B cell (primary cell): ENCODE data around the gene TMEM38A. TPM values are rescaled to one million over a fixed set of nuclear protein-coding genes. Genes with fewer than 3 reads are reported as not detected.
A peak's percentile ranks its signal among the peaks of the same experiment; 100 is the strongest.

ENCODE experiments used
- ATAC-seq: fragments of 200-7000 bp; cut with Tn5 transposase; one replicate; pipeline ENCODE4 v1.10.0; 2021; ENCODE audit warnings: low read depth, mild to moderate bottlenecking, moderate number of reproducible peaks, moderate library complexity
- CTCF ChIA-PET: fragments of 350-600 bp; sonication (Branson Sonifier 250); formaldehyde crosslinking; loops from one replicate; lab custom pipeline; 2021; ENCODE audit warnings: antibody characterized with exemption, inconsistent platforms; lab: Charles Lee
- POLR2A ChIA-PET: fragments of 350-600 bp; sonication (Branson Sonifier 250); formaldehyde crosslinking; loops from one replicate; lab custom pipeline; 2021; ENCODE audit warnings: antibody characterized with exemption; lab: Charles Lee
- DNase-seq: peaks from one replicate; pipeline ENCODE4 v3.0.0; 2013
- H2AFZ ChIP-seq: 2 replicates; pipeline ENCODE4 v1.6.1; 2012; ENCODE audit warnings: mild to moderate bottlenecking, low read depth, low read length; ENCODE audit not compliant: insufficient read depth, poor library complexity, severe bottlenecking
- H3K27ac ChIP-seq, 2 donors: 1 replicate in 1 of 2; 2 replicates in 1 of 2; pipeline ENCODE4 v1.5.1; 2012 to 2013; ENCODE audit warnings: low read length in 2 of 2, mild to moderate bottlenecking in 2 of 2, moderate library complexity in 1 of 2
- H3K27me3 ChIP-seq, 4 experiments: fragments of 200-600 bp in 1 of 4; sonication (generic) in 1 of 4; replicated peaks in 1 of 4; 1 replicate in 2 of 4; 2 replicates in 2 of 4; pipeline versions ENCODE4 v1.6.1 to v1.7.0; 2013 to 2016; ENCODE audit warnings: low read length in 3 of 4, mild to moderate bottlenecking in 2 of 4, mixed read lengths in 1 of 4, moderate library complexity in 1 of 4; ENCODE audit not compliant: insufficient read depth in 4 of 4, control insufficient read depth in 3 of 4; ENCODE audit errors: control extremely low read depth in 1 of 4
- H3K36me3 ChIP-seq, 2 experiments: replicated peaks in 1 of 2; 1 replicate in 1 of 2; 2 replicates in 1 of 2; pipeline versions ENCODE4 v1.6.1 to v1.7.1; 2013; ENCODE audit warnings: low read length in 1 of 2; ENCODE audit not compliant: insufficient read depth in 2 of 2, control insufficient read depth in 1 of 2; ENCODE audit errors: control extremely low read depth in 1 of 2, extremely low read depth in 1 of 2
- H3K4me1 ChIP-seq, 2 donors: fragments of 200-600 bp in 1 of 2; sonication (generic) in 1 of 2; 1 replicate in 1 of 2; 2 replicates in 1 of 2; pipeline versions ENCODE4 v1.5.1 to v1.6.1; 2013 to 2017; ENCODE audit warnings: low read length in 2 of 2; ENCODE audit not compliant: control insufficient read depth in 2 of 2, insufficient read depth in 2 of 2
- H3K4me2 ChIP-seq: replicated peaks from 2 replicates; pipeline ENCODE3; 2012; ENCODE audit warnings: mild to moderate bottlenecking, low read depth, low read length; ENCODE audit not compliant: poor library complexity, severe bottlenecking
- H3K4me3 ChIP-seq, 5 experiments: fragments of 200-600 bp in 1 of 5; sonication (generic) in 1 of 5; 1 replicate in 3 of 5; 2 replicates in 2 of 5; pipeline versions ENCODE4 v1.5.1 to v1.7.0; 2011 to 2016; ENCODE audit warnings: low read length in 4 of 5, mild to moderate bottlenecking in 4 of 5, low read depth in 2 of 5, control low read depth in 1 of 5, moderate library complexity in 1 of 5; ENCODE audit not compliant: insufficient read depth in 1 of 5; ENCODE audit errors: control extremely low read depth in 1 of 5, extremely low read depth in 1 of 5
- H3K79me2 ChIP-seq: fragments of 200-600 bp; sonication (generic); one replicate; pipeline ENCODE4 v1.6.0; 2016; ENCODE audit warnings: low read length; ENCODE audit not compliant: control insufficient read depth, insufficient read depth
- H3K9ac ChIP-seq: fragments of 200-600 bp; sonication (generic); 2 replicates; pipeline ENCODE4 v1.6.1; 2017; ENCODE audit warnings: mild to moderate bottlenecking, low read length, moderate library complexity
- H3K9me3 ChIP-seq, 3 donors: one replicate each; pipeline versions ENCODE4 v1.6.1 to v1.7.1; 2013; ENCODE audit warnings: low read length in 2 of 3; ENCODE audit not compliant: control insufficient read depth in 2 of 3, insufficient read depth in 1 of 3; ENCODE audit errors: control extremely low read depth in 1 of 3
- H4K20me1 ChIP-seq: 2 replicates; pipeline ENCODE4 v1.6.0; 2012; ENCODE audit warnings: mild to moderate bottlenecking, low read length; ENCODE audit not compliant: insufficient read depth, control insufficient read depth, poor library complexity, severe bottlenecking
- H3K27ac Mint-ChIP-seq: one replicate; pipeline ENCODE4 v1.8.0; 2021; ENCODE audit warnings: mixed read lengths
- H3K27me3 Mint-ChIP-seq: one replicate; pipeline ENCODE4 v1.8.0; 2021; ENCODE audit warnings: mixed read lengths
- H3K4me1 Mint-ChIP-seq: one replicate; pipeline ENCODE4 v1.8.0; 2021; ENCODE audit warnings: mixed read lengths
- H3K4me3 Mint-ChIP-seq: one replicate; pipeline ENCODE4 v1.8.0; 2021; ENCODE audit warnings: mixed read lengths
- H3K9me3 Mint-ChIP-seq: one replicate; pipeline ENCODE4 v1.8.0; 2022; ENCODE audit warnings: mixed read lengths; ENCODE audit not compliant: insufficient read depth
- CTCF ChIP-seq: fragments of 200-600 bp; IDR thresholded peaks from one replicate; pipeline ENCODE4 v1.8.0; 2022; ENCODE audit warnings: antibody characterized with exemption, mild to moderate bottlenecking
- EZH2 ChIP-seq: IDR thresholded peaks from 2 replicates; pipeline ENCODE4 v1.6.1; 2012; ENCODE audit warnings: borderline replicate concordance, low read depth, mild to moderate bottlenecking, moderate library complexity, low read length; ENCODE audit not compliant: insufficient read depth, poor library complexity, severe bottlenecking
- WGBS: methylation state at CpG from one replicate; pipeline ENCODE4 v1.1.5; 2013; ENCODE audit warnings: missing lambda C conversion rate; ENCODE audit not compliant: insufficient coverage; 5-methylcytosine and 5-hydroxymethylcytosine counted together
- intact Hi-C: fragments of 100-400 bp; cut with micrococcal nuclease; formaldehyde crosslinking; loops from one replicate; pipeline ENCODE4 v1.10.0; 2022
- polyA plus RNA-seq: library from polyadenylated mRNA; depleted of rRNA; stranded (reverse); fragments of >200 nt; gene quantifications from 2 replicates; pipeline ENCODE4 v1.2.3, GENCODE V29; 2012
- total RNA-seq, 2 donors: library from RNA; stranded (reverse); fragments of 120-200 nt in 1 of 2; gene quantifications; 1 replicate in 1 of 2; 2 replicates in 1 of 2; pipeline versions ENCODE4 v1.2.3 to v1.2.4, GENCODE V29; 2013 to 2022

The TMEM38A gene
- total and polyA plus RNA-seq, 2 donors (not counting 1 experiment from before 2014, with no cell fraction given) = 5.7 to 7.1 TPM

GRCh38 chr19:16657384-16657783 lies 3.6 kb upstream of the TMEM38A start:
- DNase-seq = no peak
- H3K79me2 ChIP-seq = peaks cover 79% of the 10 kb centered on the region
- H2AFZ ChIP-seq = no peak overlapping the region
- intact Hi-C loops = no loop called here
- H3K36me3 ChIP-seq = peaks cover 12 to 65% of the 10 kb centered on the region in 2 experiments
- ChIA-PET CTCF (no interaction called here), POLR2A (no interaction called here)
- TF ChIP-seq CTCF (no peak), EZH2 (no peak)
- 89% methylated on average over 3 of the region's 5 CpGs for WGBS
- no peaks in the 10 kb centered on the region for H3K9me3 ChIP-seq
- H3K27ac Mint-ChIP-seq = no peak overlapping the region
- no peak overlapping the region for H3K9ac ChIP-seq
- no peak for ATAC-seq
- no peak overlapping the region for H3K4me2 ChIP-seq
- H3K27me3 ChIP-seq = no peaks in the 10 kb centered on the region
- no peak overlapping the region for H3K4me3 ChIP-seq
- peaks cover 40% of the 10 kb centered on the region for H3K4me1 Mint-ChIP-seq
- H3K4me1 ChIP-seq = peaks cover 21 to 38% of the 10 kb centered on the region in 2 donors
- no peaks in the 10 kb centered on the region for H3K9me3 Mint-ChIP-seq
- no peak overlapping the region for H3K27ac ChIP-seq
- peaks cover 71% of the 10 kb centered on the region for H4K20me1 ChIP-seq
- peak overlapping the region; percentile 5 for H3K4me3 Mint-ChIP-seq
- H3K27me3 Mint-ChIP-seq = no peaks in the 10 kb centered on the region

- Mint-ChIP-seq H3K9me3 (no peaks in the 10 kb centered on the region), H3K27ac (peak overlapping the region; percentile 97), H3K4me3 (peak overlapping the region; percentile 99), H3K27me3 (no peaks in the 10 kb centered on the region), H3K4me1 (peaks cover 46% of the 10 kb centered on the region)
- no peak for DNase-seq
- peak overlapping the region; percentile 84 for H3K9ac ChIP-seq
- TF ChIP-seq EZH2 = no peak
- no peak for TF ChIP-seq CTCF
- intact Hi-C loops = loop anchor here (1.0 kb wide), 1 partner anchor 117 kb away; the partner anchor contains the start of gene CHERP
- H2AFZ ChIP-seq = peak overlapping the region; percentile 94
- CTCF ChIA-PET = interaction anchor here (1.2 to 1.9 kb wide), 2 partner anchors 32 to 75 kb away, joined by 3 to 7 read pairs; partner anchors contain the start of gene MED26
- peaks cover 51% of the 10 kb centered on the region for H4K20me1 ChIP-seq
- ATAC-seq = no peak
- peak overlapping the region; percentile 70 to 79 for H3K27ac ChIP-seq
- peak overlapping the region; percentile 17 to 84 (median 68) for H3K4me3 ChIP-seq
- peaks cover 26 to 42% of the 10 kb centered on the region in 2 donors for H3K4me1 ChIP-seq
- H3K9me3 ChIP-seq = no peaks in the 10 kb centered on the region
- no peaks in the 10 kb centered on the region for H3K27me3 ChIP-seq
- H3K36me3 ChIP-seq = peaks cover 4 to 45% of the 10 kb centered on the region in 2 experiments
- peak overlapping the region; percentile 97 for H3K4me2 ChIP-seq
- H3K79me2 ChIP-seq = peaks cover 76% of the 10 kb centered on the region
- WGBS = 4% methylated on average over 14 of the region's 14 CpGs
- POLR2A ChIA-PET = interaction anchor here (0.6 to 4.1 kb wide), 9 partner anchors 16 to 556 kb away, joined by 3 to 35 read pairs (median 8); partner anchors contain the start of genes FAM32A, MED26 and USE1
Measured at GRCh38 chr19:16659464-16659831, 1.5 kb upstream of the TMEM38A start.
